ENCODE measurements around the gene RTN4RL1. TPM values are rescaled to one million over a fixed set of nuclear protein-coding genes. Genes with fewer than 3 reads are reported as not detected.

The RTN4RL1 gene
- polyA plus RNA-seq, 2 donors, result 0.89 to 2.0 TPM

GRCh38 chr17:2055292-2056205 lies 30.4 kb upstream of the RTN4RL1 start:
- peak overlapping the region; percentile 50 to 53 for H3K4me3 ChIP-seq (ENCODE audit: low read depth in 1 of 2, low read length in 2 of 2)

GRCh38 chr17:2054512-2055291 lies 29.6 kb upstream of the RTN4RL1 start, which contains the start of gene HIC1:
Gene HIC1, plus strand, starts transcription at chr17:2055103. Its CDS starts 1,588 bp downstream, at chr17:2056691.
- H3K27me3 ChIP-seq (ENCODE audit: control insufficient read depth in 1 of 2, insufficient read depth in 2 of 2, low read length in 2 of 2), result peaks cover 0 to 2% of the 10 kb centered on the region in 2 donors
- H3K9me3 ChIP-seq (ENCODE audit: control insufficient read depth in 2 of 2, insufficient read depth in 1 of 2, low read depth in 1 of 2, low read length in 1 of 2), result peaks cover 0 to under 1% of the 10 kb centered on the region in 2 donors
- WGBS, 2 donors, result 1% methylated on average over 69 to 72 of the region's 72 CpGs
- H3K4me3 ChIP-seq (ENCODE audit: low read depth in 1 of 2, low read length in 2 of 2), result peak within 1 kb of the TSS; percentile 50 to 53
- H3K27ac ChIP-seq (ENCODE audit: low read depth in 2 of 2, low read length in 1 of 2), result peak within 1 kb of the TSS; percentile 70 to 86
- H3K36me3 ChIP-seq (ENCODE audit: control insufficient read depth in 2 of 2, insufficient read depth in 2 of 2, low read length in 1 of 2), result peaks cover 0 to 3% of the 10 kb centered on the region in 2 donors
- H3K4me1 ChIP-seq (ENCODE audit: control insufficient read depth in 2 of 2, insufficient read depth in 2 of 2, low read length in 1 of 2), result peaks cover 6 to 27% of the 10 kb centered on the region in 2 donors

More at GRCh38 chr17:2055292-2056205, 30.4 kb upstream of the RTN4RL1 start:
- 4% methylated on average over 89 to 112 of the region's 113 CpGs for WGBS, 2 donors
- no peaks in the 10 kb centered on the region for H3K27me3 ChIP-seq (ENCODE audit: control insufficient read depth in 1 of 2, insufficient read depth in 2 of 2, low read length in 2 of 2)
- peaks cover 1 to 3% of the 10 kb centered on the region in 2 donors for H3K36me3 ChIP-seq (ENCODE audit: control insufficient read depth in 2 of 2, insufficient read depth in 2 of 2, low read length in 1 of 2)
- peaks cover 6 to 27% of the 10 kb centered on the region in 2 donors for H3K4me1 ChIP-seq (ENCODE audit: control insufficient read depth in 2 of 2, insufficient read depth in 2 of 2, low read length in 1 of 2)
- no peaks in the 10 kb centered on the region for H3K9me3 ChIP-seq (ENCODE audit: control insufficient read depth in 2 of 2, insufficient read depth in 1 of 2, low read depth in 1 of 2, low read length in 1 of 2)
- peak overlapping the region; percentile 57 to 86 for H3K27ac ChIP-seq (ENCODE audit: low read depth in 2 of 2, low read length in 1 of 2)

GRCh38 chr17:2054262-2054511 lies 29.1 kb upstream of the RTN4RL1 start:
- H3K9me3 ChIP-seq (ENCODE audit: control insufficient read depth in 2 of 2, insufficient read depth in 1 of 2, low read depth in 1 of 2, low read length in 1 of 2), result peaks cover 0 to 2% of the 10 kb centered on the region in 2 donors
- WGBS, 2 donors, result 3 to 5% methylated on average over 16 of the region's 16 CpGs
- peak overlapping the region; percentile 53 to 70 for H3K27ac ChIP-seq (ENCODE audit: low read depth in 2 of 2, low read length in 1 of 2)
- peak overlapping the region in 1 of 2 donors; percentile 34 for H3K4me3 ChIP-seq (ENCODE audit: low read depth in 1 of 2, low read length in 2 of 2)
- peaks cover 0 to 3% of the 10 kb centered on the region in 2 donors for H3K36me3 ChIP-seq (ENCODE audit: control insufficient read depth in 2 of 2, insufficient read depth in 2 of 2, low read length in 1 of 2)
- H3K4me1 ChIP-seq (ENCODE audit: control insufficient read depth in 2 of 2, insufficient read depth in 2 of 2, low read length in 1 of 2), result peaks cover 6 to 30% of the 10 kb centered on the region in 2 donors
- peaks cover 0 to 2% of the 10 kb centered on the region in 2 donors for H3K27me3 ChIP-seq (ENCODE audit: control insufficient read depth in 1 of 2, insufficient read depth in 2 of 2, low read length in 2 of 2)

- Histone ChIP-seq H3K9me3 (ENCODE audit: control insufficient read depth in 2 of 2, insufficient read depth in 1 of 2, low read depth in 1 of 2, low read length in 1 of 2) (peaks cover 0 to 2% of the 10 kb centered on the region in 2 donors), H3K27me3 (ENCODE audit: control insufficient read depth in 1 of 2, insufficient read depth in 2 of 2, low read length in 2 of 2) (peaks cover 0 to 2% of the 10 kb centered on the region in 2 donors), H3K27ac (ENCODE audit: low read depth in 2 of 2, low read length in 1 of 2) (peak overlapping the region; percentile 53 to 70), H3K4me1 (ENCODE audit: control insufficient read depth in 2 of 2, insufficient read depth in 2 of 2, low read length in 1 of 2) (peaks cover 6 to 32% of the 10 kb centered on the region in 2 donors), H3K36me3 (ENCODE audit: control insufficient read depth in 2 of 2, insufficient read depth in 2 of 2, low read length in 1 of 2) (peaks cover 0 to 3% of the 10 kb centered on the region in 2 donors), H3K4me3 (ENCODE audit: low read depth in 1 of 2, low read length in 2 of 2) (peak overlapping the region; percentile 34 to 40)
- WGBS, 2 donors, result 5% methylated on average over 68 to 84 of the region's 84 CpGs
These were observed 28.5 kb upstream of the RTN4RL1 start for GRCh38 chr17:2053380-2054261.

- Histone ChIP-seq H3K36me3 (ENCODE audit: control insufficient read depth in 2 of 2, insufficient read depth in 2 of 2, low read length in 1 of 2) (no peaks in the 10 kb centered on the region), H3K9me3 (ENCODE audit: control insufficient read depth in 2 of 2, insufficient read depth in 1 of 2, low read depth in 1 of 2, low read length in 1 of 2) (peaks cover 0 to 2% of the 10 kb centered on the region in 2 donors), H3K27ac (ENCODE audit: low read depth in 2 of 2, low read length in 1 of 2) (no peak overlapping the region), H3K27me3 (ENCODE audit: control insufficient read depth in 1 of 2, insufficient read depth in 2 of 2, low read length in 2 of 2) (peaks cover 0 to 2% of the 10 kb centered on the region in 2 donors), H3K4me3 (ENCODE audit: low read depth in 1 of 2, low read length in 2 of 2) (no peak overlapping the region), H3K4me1 (ENCODE audit: control insufficient read depth in 2 of 2, insufficient read depth in 2 of 2, low read length in 1 of 2) (peaks cover 3 to 20% of the 10 kb centered on the region in 2 donors)
- WGBS, 2 donors, result 52 to 56% methylated on average over 14 of the region's 14 CpGs
These were observed 26.9 kb upstream of the RTN4RL1 start for GRCh38 chr17:2051933-2052559.

- Histone ChIP-seq H3K9me3 (ENCODE audit: control insufficient read depth in 2 of 2, insufficient read depth in 1 of 2, low read depth in 1 of 2, low read length in 1 of 2) (peaks cover 0 to 2% of the 10 kb centered on the region in 2 donors), H3K27ac (ENCODE audit: low read depth in 2 of 2, low read length in 1 of 2) (no peak overlapping the region), H3K4me3 (ENCODE audit: low read depth in 1 of 2, low read length in 2 of 2) (peak overlapping the region in 1 of 2 donors; percentile 69), H3K27me3 (ENCODE audit: control insufficient read depth in 1 of 2, insufficient read depth in 2 of 2, low read length in 2 of 2) (peaks cover 0 to 2% of the 10 kb centered on the region in 2 donors), H3K36me3 (ENCODE audit: control insufficient read depth in 2 of 2, insufficient read depth in 2 of 2, low read length in 1 of 2) (no peaks in the 10 kb centered on the region), H3K4me1 (ENCODE audit: control insufficient read depth in 2 of 2, insufficient read depth in 2 of 2, low read length in 1 of 2) (peaks cover 3 to 17% of the 10 kb centered on the region in 2 donors)
- WGBS, 2 donors, result 10% methylated on average over 59 to 81 of the region's 81 CpGs
These were observed 26.2 kb upstream of the RTN4RL1 start for GRCh38 chr17:2051061-2051932.

GRCh38 chr17:2050300-2051060 lies 25.3 kb upstream of the RTN4RL1 start:
- peaks cover 0 to 2% of the 10 kb centered on the region in 2 donors for H3K9me3 ChIP-seq (ENCODE audit: control insufficient read depth in 2 of 2, insufficient read depth in 1 of 2, low read depth in 1 of 2, low read length in 1 of 2)
- H3K27me3 ChIP-seq (ENCODE audit: control insufficient read depth in 1 of 2, insufficient read depth in 2 of 2, low read length in 2 of 2), result peaks cover 0 to 2% of the 10 kb centered on the region in 2 donors
- H3K36me3 ChIP-seq (ENCODE audit: control insufficient read depth in 2 of 2, insufficient read depth in 2 of 2, low read length in 1 of 2), result no peaks in the 10 kb centered on the region
- peaks cover 3 to 17% of the 10 kb centered on the region in 2 donors for H3K4me1 ChIP-seq (ENCODE audit: control insufficient read depth in 2 of 2, insufficient read depth in 2 of 2, low read length in 1 of 2)
- H3K4me3 ChIP-seq (ENCODE audit: low read depth in 1 of 2, low read length in 2 of 2), result peak overlapping the region; percentile 58 to 69
- peak overlapping the region in 1 of 2 donors; percentile 22 for H3K27ac ChIP-seq (ENCODE audit: low read depth in 2 of 2, low read length in 1 of 2)
- 0 to 2% methylated on average over 56 to 88 of the region's 88 CpGs for WGBS, 2 donors

All from esophagus (tissue), 2 donors.